HG02759 (cell line): ENCODE measurements around the gene MRE11.
"Not testable (repeated sequence)": the region's sequence is repeated elsewhere in the genome, so short reads cannot be mapped to it uniquely, and the experiment has no call there.

ENCODE experiments used
- ATAC-seq: cut with Tn5 transposase; IDR thresholded peaks from one replicate; pipeline ENCODE4 v1.9.1; 2021; ENCODE audit warnings: mild to moderate bottlenecking, moderate library complexity; ENCODE audit not compliant: unreplicated experiment

MRE11 gene

GRCh38 chr11:94507485-94507884 is 13.8 kb upstream of the MRE11 start:
- no peak for ATAC-seq

GRCh38 chr11:94506513-94506912 is 12.9 kb upstream of the MRE11 start:
- ATAC-seq, result not testable (repeated sequence)

GRCh38 chr11:94504689-94505293 is 11.1 kb upstream of the MRE11 start:
- no peak for ATAC-seq

- no peak for ATAC-seq
Measured at GRCh38 chr11:94501522-94501921, 7.9 kb upstream of the MRE11 start.

- no peak for ATAC-seq
Measured at GRCh38 chr11:94500181-94500580, 6.5 kb upstream of the MRE11 start.

- ATAC-seq, result peak; percentile 70
Measured at GRCh38 chr11:94494126-94494680, 559 bp upstream of the MRE11 start.

GRCh38 chr11:94486068-94486467 is 7.6 kb downstream of the MRE11 start:
- no peak for ATAC-seq

GRCh38 chr11:94481342-94481741 is 12.3 kb downstream of the MRE11 start:
- ATAC-seq, result no peak

- ATAC-seq, result no peak
Measured at GRCh38 chr11:94477624-94478023, 16.0 kb downstream of the MRE11 start.

GRCh38 chr11:94472916-94473799 is 20.5 kb downstream of the MRE11 start:
- ATAC-seq, result peak; percentile 83

GRCh38 chr11:94469416-94469815 is 24.2 kb downstream of the MRE11 start:
- ATAC-seq, result peak; percentile 78

- ATAC-seq, result no peak
Measured at GRCh38 chr11:94459576-94459975, 34.1 kb downstream of the MRE11 start.

- no peak for ATAC-seq
Measured at GRCh38 chr11:94457118-94458029, 36.3 kb downstream of the MRE11 start.

GRCh38 chr11:94455861-94456260 is 37.8 kb downstream of the MRE11 start:
- no peak for ATAC-seq

GRCh38 chr11:94454301-94454700 is 39.3 kb downstream of the MRE11 start:
- no peak for ATAC-seq

- no peak for ATAC-seq
Measured at GRCh38 chr11:94452988-94453387, 40.7 kb downstream of the MRE11 start.

- no peak for ATAC-seq
Measured at GRCh38 chr11:94450048-94450447, 43.6 kb downstream of the MRE11 start.

- ATAC-seq, result no peak
Measured at GRCh38 chr11:94449437-94449836, 44.2 kb downstream of the MRE11 start.

- no peak for ATAC-seq
Measured at GRCh38 chr11:94449029-94449428, 44.6 kb downstream of the MRE11 start.

GRCh38 chr11:94447149-94447548 is 46.5 kb downstream of the MRE11 start:
- ATAC-seq, result no peak

- ATAC-seq, result no peak
Measured at GRCh38 chr11:94445641-94446040, 48.0 kb downstream of the MRE11 start.
